WTC11 (cell line): Measurements from ENCODE around the gene MLPH. TPM values are rescaled to one million over a fixed set of nuclear protein-coding genes. Genes with fewer than 3 reads are reported as not detected.

Experiments
- ATAC-seq: fragments of 200-7000 bp; cut with Tn5 transposase; 2 replicates; pipeline ENCODE4 v1.10.0; 2021; ENCODE audit warnings: mild to moderate bottlenecking, moderate library complexity
- CTCF ChIA-PET: fragments of 300-600 bp; sonication (Branson Sonifier 250); formaldehyde crosslinking; loops from one replicate; lab custom pipeline; 2021; ENCODE audit warnings: antibody characterized with exemption; lab: Charles Lee
- POLR2A ChIA-PET: fragments of 350-600 bp; sonication (Branson Sonifier 250); formaldehyde crosslinking; loops from one replicate; lab custom pipeline; 2021; ENCODE audit warnings: antibody characterized with exemption; lab: Charles Lee
- DNase-seq: peaks from one replicate; pipeline ENCODE4 v3.0.0; 2021; ENCODE audit warnings: low spot score
- H3K27ac Mint-ChIP-seq: 2 replicates; pipeline ENCODE4 v1.8.0; 2021; ENCODE audit warnings: mixed read lengths
- H3K27me3 Mint-ChIP-seq: 2 replicates; pipeline ENCODE4 v1.8.0; 2021; ENCODE audit warnings: low read depth, mild to moderate bottlenecking, moderate library complexity, mixed read lengths
- H3K36me3 Mint-ChIP-seq: 2 replicates; pipeline ENCODE4 v1.8.0; 2021; ENCODE audit warnings: mixed read lengths
- H3K4me1 Mint-ChIP-seq: 2 replicates; pipeline ENCODE4 v1.8.0; 2022; ENCODE audit warnings: mixed read lengths
- H3K4me3 Mint-ChIP-seq: 2 replicates; pipeline ENCODE4 v1.8.0; 2021; ENCODE audit warnings: mild to moderate bottlenecking, moderate library complexity, mixed read lengths
- H3K9me3 Mint-ChIP-seq: 2 replicates; pipeline ENCODE4 v1.8.0; 2021; ENCODE audit warnings: mixed read lengths
- CREB1 ChIP-seq: sonication (generic); formaldehyde crosslinking; IDR thresholded peaks from 2 replicates; pipeline ENCODE4 v1.8.0; 2023; ENCODE audit warnings: mild to moderate bottlenecking, missing genetic modification reagents
- E2F1 ChIP-seq: sonication (generic); formaldehyde crosslinking; IDR thresholded peaks from 2 replicates; pipeline ENCODE4 v1.8.0; 2022; ENCODE audit warnings: mild to moderate bottlenecking, missing genetic modification reagents
- ETV6 ChIP-seq: sonication (generic); formaldehyde crosslinking; IDR thresholded peaks from 2 replicates; pipeline ENCODE4 v1.8.1; 2022; ENCODE audit warnings: mild to moderate bottlenecking, missing genetic modification reagents
- FOXP4 ChIP-seq: sonication (generic); formaldehyde crosslinking; IDR thresholded peaks from 2 replicates; pipeline ENCODE4 v1.8.0; 2022; ENCODE audit warnings: mild to moderate bottlenecking, missing genetic modification reagents
- HMGA2 ChIP-seq: fragments of 250-450 bp; sonication (Bioruptor Pico); IDR thresholded peaks from 2 replicates; pipeline ENCODE4 v1.4.0; 2021; ENCODE audit warnings: mild to moderate bottlenecking, moderate library complexity
- HMGXB4 ChIP-seq: sonication (generic); formaldehyde crosslinking; IDR thresholded peaks from 2 replicates; pipeline ENCODE4 v1.8.1; 2023; ENCODE audit warnings: mild to moderate bottlenecking, moderate library complexity, missing genetic modification reagents
- IRF1 ChIP-seq: sonication (generic); formaldehyde crosslinking; IDR thresholded peaks from 2 replicates; pipeline ENCODE4 v1.8.0; 2023; ENCODE audit warnings: missing genetic modification reagents
- JUN ChIP-seq: sonication (generic); formaldehyde crosslinking; IDR thresholded peaks from 2 replicates; pipeline ENCODE4 v1.8.0; 2023; ENCODE audit warnings: mild to moderate bottlenecking, missing genetic modification reagents
- KAT7 ChIP-seq: sonication (generic); formaldehyde crosslinking; IDR thresholded peaks from 2 replicates; pipeline ENCODE4 v1.8.1; 2023; ENCODE audit warnings: missing genetic modification reagents, mild to moderate bottlenecking, borderline replicate concordance
- NFATC4 ChIP-seq: fragments of 250-450 bp; sonication (Bioruptor Pico); IDR thresholded peaks from 2 replicates; pipeline ENCODE4 v1.9.0; 2021; ENCODE audit warnings: mild to moderate bottlenecking
- TCF7 ChIP-seq: sonication (generic); formaldehyde crosslinking; IDR thresholded peaks from 2 replicates; pipeline ENCODE4 v1.8.0; 2022; ENCODE audit warnings: mild to moderate bottlenecking, low read depth, missing genetic modification reagents, moderate library complexity
- ZBTB21 ChIP-seq: sonication (generic); formaldehyde crosslinking; IDR thresholded peaks from 2 replicates; pipeline ENCODE4 v1.8.1; 2023; ENCODE audit warnings: mild to moderate bottlenecking, missing genetic modification reagents, borderline replicate concordance
- ZBTB43 ChIP-seq: sonication (generic); formaldehyde crosslinking; IDR thresholded peaks from 2 replicates; pipeline ENCODE4 v1.8.1; 2023; ENCODE audit warnings: mild to moderate bottlenecking, missing genetic modification reagents
- ZMAT4 ChIP-seq: fragments of 250-450 bp; sonication (Bioruptor Pico); IDR thresholded peaks from 2 replicates; pipeline ENCODE4 v1.9.0; 2021; ENCODE audit warnings: mild to moderate bottlenecking
- ZNF138 ChIP-seq: sonication (generic); formaldehyde crosslinking; conservative IDR thresholded peaks from 2 replicates; pipeline ENCODE4 v1.8.1; 2022; ENCODE audit warnings: mild to moderate bottlenecking, moderate library complexity, missing genetic modification reagents
- ZNF416 ChIP-seq: fragments of 250-450 bp; sonication (Bioruptor Pico); IDR thresholded peaks from 2 replicates; pipeline ENCODE4 v1.9.0; 2021; ENCODE audit warnings: mild to moderate bottlenecking, inconsistent platforms
- ZSCAN18 ChIP-seq: fragments of 250-450 bp; sonication (Bioruptor Pico); IDR thresholded peaks from 2 replicates; pipeline ENCODE4 v2.1.2; 2022; ENCODE audit warnings: mild to moderate bottlenecking, moderate library complexity
- total RNA-seq: library from RNA; stranded (reverse); gene quantifications from 3 replicates; pipeline ENCODE4 v1.2.3, GENCODE V29; 2021

Gene MLPH
- total RNA-seq, 1 experiment from 2014 or later = 10.3 TPM

- no peak for TF ChIP-seq FOXP4 (CRISPR knock-in tag)
Measured at GRCh38 chr2:237533668-237534161, 46.7 kb downstream of the MLPH start (continued).

- no peak for DNase-seq
- CTCF ChIA-PET = interaction anchor here (1.2 to 1.5 kb wide), 2 partner anchors 37 to 113 kb away, joined by 5 read pairs; no protein-coding TSS in a partner anchor
- TF ChIP-seq HMGXB4 (no peak), KAT7 (CRISPR knock-in tag) (no peak), ZBTB21 (CRISPR knock-in tag) (no peak)
- TF ChIP-seq, all 79 proteins: peak for 0
- POLR2A ChIA-PET = no interaction called here
- no peak for ATAC-seq
- peaks cover 20% of the 10 kb centered on the region for H3K4me1 Mint-ChIP-seq
- H3K9me3 Mint-ChIP-seq = no peaks in the 10 kb centered on the region
- no peak overlapping the region for H3K27ac Mint-ChIP-seq
- no peaks in the 10 kb centered on the region for H3K36me3 Mint-ChIP-seq
- peaks cover 6% of the 10 kb centered on the region for H3K27me3 Mint-ChIP-seq
- H3K4me3 Mint-ChIP-seq = no peak overlapping the region
Measured at GRCh38 chr2:237534380-237534779, 47.3 kb downstream of the MLPH start.

- no peak overlapping the region for H3K27ac Mint-ChIP-seq
- ChIA-PET CTCF (interaction anchor here (2.0 kb wide), 1 partner anchor 36 kb away, joined by 6 read pairs; no protein-coding TSS in a partner anchor), POLR2A (no interaction called here)
- no peaks in the 10 kb centered on the region for H3K36me3 Mint-ChIP-seq
- H3K9me3 Mint-ChIP-seq = no peaks in the 10 kb centered on the region
- peaks cover 20% of the 10 kb centered on the region for H3K4me1 Mint-ChIP-seq
- no peak for DNase-seq
- no peak overlapping the region for H3K4me3 Mint-ChIP-seq
- peaks cover 3% of the 10 kb centered on the region for H3K27me3 Mint-ChIP-seq
- no peak for ATAC-seq
- TF ChIP-seq ZBTB21 (CRISPR knock-in tag) (no peak), HMGXB4 (no peak), ZSCAN18 (CRISPR knock-in tag) (no peak), ZBTB43 (CRISPR knock-in tag) (no peak), IRF1 (no peak), NFATC4 (CRISPR knock-in tag) (no peak), ZMAT4 (CRISPR knock-in tag) (no peak), CREB1 (CRISPR knock-in tag) (no peak), ZNF416 (no peak), JUN (CRISPR knock-in tag) (no peak), TCF7 (no peak), ETV6 (CRISPR knock-in tag) (no peak), ZNF138 (CRISPR knock-in tag) (no peak), E2F1 (no peak), HMGA2 (CRISPR knock-in tag) (no peak)
Measured at GRCh38 chr2:237535385-237536082, 48.5 kb downstream of the MLPH start.
